Astrocyte (in vitro differentiated cells and primary cell): ENCODE measurements around the gene PRF1. TPM values are rescaled to one million over a fixed set of nuclear protein-coding genes. Genes with fewer than 3 reads are reported as not detected.

ENCODE experiments used
- DNase-seq: peaks from one replicate; pipeline ENCODE4 v3.0.0-alpha.2; 2010; ENCODE audit warnings: low read depth
- FAIRE-seq: peaks from 2 replicates; lab custom pipeline; 2011; peaks lifted over from hg19 to GRCh38; lab: Jason Lieb, UNC
- H2AFZ ChIP-seq: 2 replicates; pipeline ENCODE4 v1.6.0; 2012; ENCODE audit warnings: low read depth, low read length, inconsistent platforms
- H3K27ac ChIP-seq: 2 replicates; pipeline ENCODE4 v1.5.1; 2011; ENCODE audit warnings: low read depth, low read length, inconsistent platforms
- H3K27me3 ChIP-seq: 2 replicates; pipeline ENCODE4 v1.6.0; 2011; ENCODE audit warnings: low read length, inconsistent platforms; ENCODE audit not compliant: insufficient read depth
- H3K36me3 ChIP-seq: 2 replicates; pipeline ENCODE4 v1.5.1; 2011; ENCODE audit warnings: low read length, inconsistent platforms; ENCODE audit not compliant: insufficient read depth
- H3K4me1 ChIP-seq: 2 replicates; pipeline ENCODE4 v1.5.1; 2011; ENCODE audit warnings: low read length, inconsistent platforms; ENCODE audit not compliant: insufficient read depth
- H3K4me2 ChIP-seq: 2 replicates; pipeline ENCODE4 v1.6.0; 2012; ENCODE audit warnings: low read length, inconsistent platforms
- H3K4me3 ChIP-seq: 2 replicates; pipeline ENCODE4 v1.5.1; 2011; ENCODE audit warnings: low read depth, mild to moderate bottlenecking, low read length, inconsistent platforms; ENCODE audit not compliant: insufficient read depth
- H3K79me2 ChIP-seq: 2 replicates; pipeline ENCODE4 v1.6.0; 2012; ENCODE audit warnings: mild to moderate bottlenecking, low read length, inconsistent platforms; ENCODE audit not compliant: insufficient read depth
- H3K9ac ChIP-seq: 2 replicates; pipeline ENCODE4 v1.6.0; 2012; ENCODE audit warnings: mild to moderate bottlenecking, low read length, inconsistent platforms
- H3K9me3 ChIP-seq: 2 replicates; pipeline ENCODE4 v1.5.1; 2012; ENCODE audit warnings: low read depth, mild to moderate bottlenecking, low read length, inconsistent platforms; ENCODE audit not compliant: insufficient read depth
- H4K20me1 ChIP-seq: 2 replicates; pipeline ENCODE4 v1.6.0; 2012; ENCODE audit warnings: low read length, inconsistent platforms; ENCODE audit not compliant: insufficient read depth
- H3K27ac Mint-ChIP-seq: one replicate; pipeline ENCODE4 v1.8.0; 2021; ENCODE audit warnings: mild to moderate bottlenecking, mixed read lengths; ENCODE audit not compliant: unreplicated experiment
- H3K27me3 Mint-ChIP-seq: one replicate; pipeline ENCODE4 v1.8.0; 2021; ENCODE audit warnings: low read depth, mixed read lengths; ENCODE audit not compliant: unreplicated experiment
- H3K36me3 Mint-ChIP-seq: one replicate; pipeline ENCODE4 v1.8.0; 2021; ENCODE audit warnings: low read depth, mixed read lengths; ENCODE audit not compliant: unreplicated experiment
- H3K4me1 Mint-ChIP-seq: one replicate; pipeline ENCODE4 v1.8.0; 2021; ENCODE audit warnings: low read depth, mixed read lengths; ENCODE audit not compliant: unreplicated experiment
- H3K4me3 Mint-ChIP-seq: one replicate; pipeline ENCODE4 v1.8.0; 2021; ENCODE audit warnings: mild to moderate bottlenecking, moderate library complexity, mixed read lengths; ENCODE audit not compliant: unreplicated experiment
- H3K9me3 Mint-ChIP-seq: one replicate; pipeline ENCODE4 v1.8.0; 2021; ENCODE audit warnings: mild to moderate bottlenecking, mixed read lengths; ENCODE audit not compliant: unreplicated experiment
- EZH2 ChIP-seq: IDR thresholded peaks from 2 replicates; pipeline ENCODE4 v1.6.1; 2012; ENCODE audit warnings: mild to moderate bottlenecking, low read length, inconsistent platforms; ENCODE audit not compliant: insufficient read depth
- total RNA-seq: library from RNA; stranded (reverse); gene quantifications from 2 replicates; pipeline ENCODE4 v1.2.1, GENCODE V29; 2021
- TF ChIP-seq, protein P1 (sequence below): IDR thresholded peaks from 2 replicates; pipeline ENCODE4 v1.5.1; 2011; ENCODE audit warnings: low read depth, mild to moderate bottlenecking, inconsistent platforms, low read length, moderate library complexity; ENCODE audit not compliant: insufficient read depth

Gene PRF1
- total RNA-seq, 1 donor from 2014 or later = 0.16 TPM

DNA sequence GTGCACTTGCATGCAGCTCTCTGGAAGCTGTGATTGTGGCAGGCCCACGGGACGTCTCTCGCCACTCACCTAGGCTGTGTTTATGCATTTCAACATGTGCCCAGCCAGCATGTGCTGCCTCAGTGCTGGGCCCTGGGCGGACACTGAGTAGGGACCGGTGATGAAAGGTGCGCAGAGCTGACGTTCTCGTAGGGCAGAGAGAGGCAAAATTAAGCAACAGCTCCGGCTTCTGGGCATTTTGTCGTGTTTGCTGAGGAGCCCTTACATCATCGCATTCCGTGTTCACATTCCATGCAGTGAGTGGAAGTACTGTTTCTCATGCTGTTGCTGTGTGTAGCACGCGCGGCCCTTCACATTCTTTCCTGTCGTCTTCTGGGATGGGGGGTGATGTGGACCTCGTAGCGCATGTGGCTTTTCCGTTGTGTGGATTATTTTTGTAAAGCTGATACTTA is 50.5 kb downstream of the PRF1 start:
- no peaks in the 10 kb centered on the region for H3K36me3 ChIP-seq
- peak overlapping the region; percentile 51 for H3K27ac ChIP-seq
- no peak overlapping the region for H3K4me3 ChIP-seq
- Mint-ChIP-seq H3K9me3 (no peaks in the 10 kb centered on the region), H3K4me1 (peaks cover 17% of the 10 kb centered on the region), H3K27ac (no peak overlapping the region), H3K27me3 (peaks cover 5% of the 10 kb centered on the region), H3K4me3 (no peak overlapping the region), H3K36me3 (no peaks in the 10 kb centered on the region)
- no peaks in the 10 kb centered on the region for H3K9me3 ChIP-seq
- H2AFZ ChIP-seq = peak overlapping the region; percentile 22
- H3K9ac ChIP-seq = peak overlapping the region; percentile 44
- DNase-seq (peak; percentile 87), FAIRE-seq (no peak)
- H3K27me3 ChIP-seq = no peaks in the 10 kb centered on the region
- H3K4me1 ChIP-seq = peaks cover 22% of the 10 kb centered on the region
- peak overlapping the region; percentile 53 for H3K4me2 ChIP-seq
- H3K79me2 ChIP-seq = no peaks in the 10 kb centered on the region
- TF ChIP-seq EZH2 = no peak
- TF ChIP-seq, protein P1, sequence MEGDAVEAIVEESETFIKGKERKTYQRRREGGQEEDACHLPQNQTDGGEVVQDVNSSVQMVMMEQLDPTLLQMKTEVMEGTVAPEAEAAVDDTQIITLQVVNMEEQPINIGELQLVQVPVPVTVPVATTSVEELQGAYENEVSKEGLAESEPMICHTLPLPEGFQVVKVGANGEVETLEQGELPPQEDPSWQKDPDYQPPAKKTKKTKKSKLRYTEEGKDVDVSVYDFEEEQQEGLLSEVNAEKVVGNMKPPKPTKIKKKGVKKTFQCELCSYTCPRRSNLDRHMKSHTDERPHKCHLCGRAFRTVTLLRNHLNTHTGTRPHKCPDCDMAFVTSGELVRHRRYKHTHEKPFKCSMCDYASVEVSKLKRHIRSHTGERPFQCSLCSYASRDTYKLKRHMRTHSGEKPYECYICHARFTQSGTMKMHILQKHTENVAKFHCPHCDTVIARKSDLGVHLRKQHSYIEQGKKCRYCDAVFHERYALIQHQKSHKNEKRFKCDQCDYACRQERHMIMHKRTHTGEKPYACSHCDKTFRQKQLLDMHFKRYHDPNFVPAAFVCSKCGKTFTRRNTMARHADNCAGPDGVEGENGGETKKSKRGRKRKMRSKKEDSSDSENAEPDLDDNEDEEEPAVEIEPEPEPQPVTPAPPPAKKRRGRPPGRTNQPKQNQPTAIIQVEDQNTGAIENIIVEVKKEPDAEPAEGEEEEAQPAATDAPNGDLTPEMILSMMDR = no peak
- no peaks in the 10 kb centered on the region for H4K20me1 ChIP-seq

DNA sequence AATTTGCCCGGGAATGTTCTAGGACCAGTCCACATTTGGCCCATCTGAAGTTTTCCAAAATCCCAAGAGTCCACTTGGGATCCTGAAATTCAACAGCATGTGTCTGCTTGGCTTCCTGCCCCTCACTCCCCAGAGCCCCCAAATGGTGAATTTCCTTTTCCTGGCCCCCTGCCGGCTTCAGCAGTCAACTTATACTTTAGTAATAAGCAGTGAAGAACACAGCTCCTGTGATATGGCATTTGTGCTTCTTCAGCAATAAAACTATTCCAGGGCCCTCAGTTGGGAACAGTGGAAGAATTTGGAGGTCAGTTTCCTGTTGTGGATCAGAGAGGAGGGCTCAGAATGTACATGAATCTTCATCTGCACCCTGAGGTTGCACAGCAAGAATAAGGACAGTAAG is 51.1 kb downstream of the PRF1 start:
- no peak for FAIRE-seq

GRCh38 chr10:70550459-70550858 is 52.1 kb downstream of the PRF1 start:
- TF ChIP-seq EZH2 = no peak
- no peaks in the 10 kb centered on the region for H3K36me3 Mint-ChIP-seq
- H3K27me3 Mint-ChIP-seq = peaks cover 2% of the 10 kb centered on the region
- Histone ChIP-seq H2AFZ (no peak overlapping the region), H3K4me1 (peaks cover 22% of the 10 kb centered on the region), H3K79me2 (no peaks in the 10 kb centered on the region), H3K36me3 (no peaks in the 10 kb centered on the region), H3K4me3 (no peak overlapping the region), H3K4me2 (no peak overlapping the region), H3K27me3 (no peaks in the 10 kb centered on the region), H3K9me3 (no peaks in the 10 kb centered on the region), H3K27ac (no peak overlapping the region), H4K20me1 (no peaks in the 10 kb centered on the region), H3K9ac (no peak overlapping the region)
- no peak overlapping the region for H3K27ac Mint-ChIP-seq
- no peaks in the 10 kb centered on the region for H3K9me3 Mint-ChIP-seq
- no peak for DNase-seq
- H3K4me1 Mint-ChIP-seq = peaks cover 17% of the 10 kb centered on the region
- FAIRE-seq = no peak
- no peak overlapping the region for H3K4me3 Mint-ChIP-seq

More for the DNA sequence above, 51.1 kb downstream of the PRF1 start:
- TF ChIP-seq, protein P1 = no peak
- TF ChIP-seq EZH2 = no peak
- DNase-seq = no peak
- peak overlapping the region; percentile 53 for H3K4me2 ChIP-seq
- no peaks in the 10 kb centered on the region for H3K9me3 Mint-ChIP-seq
- no peaks in the 10 kb centered on the region for H4K20me1 ChIP-seq
- peaks cover 2% of the 10 kb centered on the region for H3K27me3 Mint-ChIP-seq
- H3K79me2 ChIP-seq = no peaks in the 10 kb centered on the region
- H3K4me1 ChIP-seq = peaks cover 22% of the 10 kb centered on the region
- no peak overlapping the region for H3K4me3 ChIP-seq
- H3K36me3 ChIP-seq = no peaks in the 10 kb centered on the region
- peak overlapping the region; percentile 44 for H3K9ac ChIP-seq
- no peaks in the 10 kb centered on the region for H3K9me3 ChIP-seq
- no peaks in the 10 kb centered on the region for H3K27me3 ChIP-seq
- peak overlapping the region; percentile 51 for H3K27ac ChIP-seq
- peaks cover 17% of the 10 kb centered on the region for H3K4me1 Mint-ChIP-seq
- H3K4me3 Mint-ChIP-seq = peak overlapping the region; percentile 27
- H3K36me3 Mint-ChIP-seq = no peaks in the 10 kb centered on the region
- H2AFZ ChIP-seq = no peak overlapping the region
- no peak overlapping the region for H3K27ac Mint-ChIP-seq
